H9 (cell line): ENCODE measurements around the gene SELENOV. TPM values are rescaled to one million over a fixed set of nuclear protein-coding genes. Genes with fewer than 3 reads are reported as not detected.

ENCODE experiments used
- DNase-seq: peaks from one replicate; pipeline ENCODE4 v3.0.0-alpha.2; 2017
- H2AFZ ChIP-seq: one replicate; pipeline ENCODE4 v1.6.1; 2013; ENCODE audit warnings: mild to moderate bottlenecking, low read length, control low read depth, moderate library complexity
- H2AK5ac ChIP-seq: 2 replicates; pipeline ENCODE4 v1.6.1; 2013; ENCODE audit warnings: low read length, control low read depth, mixed read lengths; ENCODE audit not compliant: insufficient read length
- H2BK120ac ChIP-seq: one replicate; pipeline ENCODE4 v1.6.1; 2013; ENCODE audit warnings: low read depth, mild to moderate bottlenecking, low read length, control low read depth, inconsistent platforms; ENCODE audit not compliant: poor library complexity, severe bottlenecking
- H2BK12ac ChIP-seq: 2 replicates; pipeline ENCODE4 v1.6.1; 2013; ENCODE audit warnings: low read length, control low read depth, mixed read lengths, low read depth; ENCODE audit not compliant: insufficient read length
- H2BK15ac ChIP-seq: 2 replicates; pipeline ENCODE4 v1.6.1; 2013; ENCODE audit warnings: low read depth, low read length, control low read depth
- H2BK20ac ChIP-seq: one replicate; pipeline ENCODE4 v1.6.1; 2013; ENCODE audit warnings: low read depth, mild to moderate bottlenecking, low read length, control low read depth, inconsistent platforms; ENCODE audit not compliant: poor library complexity, severe bottlenecking
- H2BK5ac ChIP-seq: 2 replicates; pipeline ENCODE4 v1.6.1; 2013; ENCODE audit warnings: low read length, control low read depth, mixed read lengths; ENCODE audit not compliant: insufficient read length
- H3K14ac ChIP-seq: 2 replicates; pipeline ENCODE4 v1.6.1; 2013; ENCODE audit warnings: low read length, control low read depth; ENCODE audit not compliant: insufficient read depth
- H3K18ac ChIP-seq: 2 replicates; pipeline ENCODE4 v1.6.1; 2013; ENCODE audit warnings: low read depth, mild to moderate bottlenecking, mixed read lengths, low read length, control low read depth; ENCODE audit not compliant: insufficient read length
- H3K23ac ChIP-seq: 2 replicates; pipeline ENCODE4 v1.6.1; 2013; ENCODE audit warnings: low read length, control low read depth, mixed read lengths, low read depth; ENCODE audit not compliant: insufficient read length
- H3K23me2 ChIP-seq: 2 replicates; pipeline ENCODE4 v1.6.1; 2013; ENCODE audit warnings: low read depth, mild to moderate bottlenecking, mixed read lengths, low read length, control low read depth; ENCODE audit not compliant: insufficient read length, poor library complexity, severe bottlenecking
- H3K27ac ChIP-seq: 2 replicates; pipeline ENCODE4 v1.5.1; 2013; ENCODE audit warnings: low read length, control low read depth, mixed read lengths, low read depth; ENCODE audit not compliant: insufficient read length
- H3K27me3 ChIP-seq: 2 replicates; pipeline ENCODE4 v1.6.1; 2013; ENCODE audit warnings: low read length, control low read depth, inconsistent platforms; ENCODE audit not compliant: insufficient read depth
- H3K4ac ChIP-seq: 2 replicates; pipeline ENCODE4 v1.6.1; 2013; ENCODE audit warnings: low read depth, mild to moderate bottlenecking, control low read depth, inconsistent platforms, low read length, moderate library complexity
- H3K4me1 ChIP-seq: 2 replicates; pipeline ENCODE4 v1.6.1; 2013; ENCODE audit warnings: low read length, control low read depth, inconsistent platforms; ENCODE audit not compliant: insufficient read depth
- H3K4me2 ChIP-seq: 2 replicates; pipeline ENCODE4 v1.6.1; 2013; ENCODE audit warnings: low read length, control low read depth, mixed read lengths; ENCODE audit not compliant: insufficient read length, insufficient read depth
- H3K56ac ChIP-seq: 2 replicates; pipeline ENCODE4 v1.6.1; 2013; ENCODE audit warnings: low read depth, mild to moderate bottlenecking, mixed read lengths, low read length, control low read depth; ENCODE audit not compliant: insufficient read length
- H3K79me1 ChIP-seq: 2 replicates; pipeline ENCODE4 v1.6.1; 2013; ENCODE audit warnings: low read depth, mild to moderate bottlenecking, moderate library complexity, low read length, control low read depth, inconsistent platforms; ENCODE audit not compliant: insufficient read depth, poor library complexity, severe bottlenecking
- H3K79me2 ChIP-seq: 2 replicates; pipeline ENCODE4 v1.6.1; 2013; ENCODE audit warnings: low read length, control low read depth, inconsistent platforms; ENCODE audit not compliant: insufficient read depth
- H3K9ac ChIP-seq: 2 replicates; pipeline ENCODE4 v1.6.1; 2013; ENCODE audit warnings: low read length, control low read depth, mixed read lengths; ENCODE audit not compliant: insufficient read length; ENCODE audit errors: extremely low read depth
- H3K9me3 ChIP-seq: one replicate; pipeline ENCODE4 v1.6.1; 2013; ENCODE audit warnings: low read depth, low read length, inconsistent platforms; ENCODE audit not compliant: control insufficient read depth
- H3T11ph ChIP-seq: one replicate; pipeline ENCODE4 v1.6.1; 2013; ENCODE audit warnings: mild to moderate bottlenecking, low read length, control low read depth, inconsistent platforms
- H4K20me1 ChIP-seq: one replicate; pipeline ENCODE4 v1.6.1; 2013; ENCODE audit not compliant: control insufficient read depth, insufficient read length, insufficient read depth
- H4K5ac ChIP-seq: 2 replicates; pipeline ENCODE4 v1.6.1; 2013; ENCODE audit warnings: low read depth, mild to moderate bottlenecking, mixed read lengths, low read length, control low read depth; ENCODE audit not compliant: insufficient read length
- H4K8ac ChIP-seq: replicated peaks from 2 replicates; pipeline ENCODE4 v1.6.1; 2013; ENCODE audit warnings: low read length, control low read depth, mixed read lengths, low read depth; ENCODE audit not compliant: insufficient read length
- H4K91ac ChIP-seq: 2 replicates; pipeline ENCODE4 v1.6.1; 2013; ENCODE audit warnings: low read depth, mild to moderate bottlenecking, moderate library complexity, mixed read lengths, low read length, control low read depth; ENCODE audit not compliant: insufficient read length
- H3K27ac Mint-ChIP-seq, 3 experiments: 2 replicates in 2 of 3; 3 replicates in 1 of 3; pipeline ENCODE4 v1.8.0; 2020 to 2021; ENCODE audit warnings: mixed read lengths in 3 of 3, mild to moderate bottlenecking in 1 of 3, moderate library complexity in 1 of 3
- H3K27me3 Mint-ChIP-seq: 2 replicates; pipeline ENCODE4 v1.8.0; 2021; ENCODE audit warnings: low read depth, mild to moderate bottlenecking, moderate library complexity, mixed read lengths
- H3K36me3 Mint-ChIP-seq, 3 experiments: 2 replicates in 2 of 3; 3 replicates in 1 of 3; pipeline ENCODE4 v1.8.0; 2020 to 2021; ENCODE audit warnings: low read depth in 3 of 3, mixed read lengths in 3 of 3; ENCODE audit not compliant: insufficient read depth in 1 of 3
- H3K4me1 Mint-ChIP-seq, 2 experiments: 2 replicates each; pipeline ENCODE4 v1.8.0; 2020; ENCODE audit warnings: mixed read lengths in 2 of 2
- H3K4me3 Mint-ChIP-seq, 2 experiments: 2 replicates in 1 of 2; 3 replicates in 1 of 2; pipeline ENCODE4 v1.8.0; 2020 to 2021; ENCODE audit warnings: mild to moderate bottlenecking in 2 of 2, mixed read lengths in 2 of 2, moderate library complexity in 1 of 2
- H3K9me3 Mint-ChIP-seq, 2 experiments: 2 replicates in 1 of 2; 3 replicates in 1 of 2; pipeline ENCODE4 v1.8.0; 2020; ENCODE audit warnings: mild to moderate bottlenecking in 2 of 2, mixed read lengths in 2 of 2, moderate library complexity in 1 of 2
- WGBS: extraction: QIAGEN DNeasy Blood & Tissue Kit; methylation state at CpG from one replicate; pipeline ENCODE4 v1.1.7; 2013; ENCODE audit warnings: missing lambda C conversion rate, low lambda C conversion rate, mixed read lengths; ENCODE audit not compliant: insufficient read length; ENCODE audit errors: extremely low coverage; 5-methylcytosine and 5-hydroxymethylcytosine counted together
- total RNA-seq: library from RNA; stranded (reverse); gene quantifications from 2 replicates; pipeline ENCODE4 v1.2.1, GENCODE V29; 2021
- TF ChIP-seq, protein P1 (sequence below): fragments of 200-600 bp; sonication (generic); conservative IDR thresholded peaks from 3 replicates; pipeline ENCODE4 v1.8.0; 2021; ENCODE audit warnings: antibody characterized with exemption, mild to moderate bottlenecking

The SELENOV gene
- total RNA-seq, 1 experiment from 2014 or later = 6.9 TPM

DNA sequence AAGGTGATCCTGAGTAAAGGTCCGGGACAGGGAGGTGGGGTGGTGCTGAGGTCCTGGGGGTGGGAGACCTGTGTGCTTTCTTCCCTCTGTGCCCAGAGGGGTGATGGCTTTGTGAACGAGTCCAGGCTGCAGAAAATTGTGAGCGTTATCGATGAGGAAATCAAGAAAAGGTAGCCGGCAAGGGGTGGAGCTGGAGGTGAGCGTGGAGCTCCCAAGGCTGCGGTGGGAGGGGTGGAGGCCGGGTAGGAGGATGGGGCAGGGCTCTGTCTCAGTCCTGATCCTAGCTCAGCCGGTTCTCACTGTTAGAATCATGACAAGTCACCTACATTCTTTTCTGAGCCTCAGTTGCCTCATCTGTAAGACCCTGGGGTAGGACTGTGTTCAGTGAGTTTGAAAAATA is 4.0 kb downstream of the SELENOV start:
- H3K14ac ChIP-seq = no peak overlapping the region
- no peak overlapping the region for H2BK5ac ChIP-seq
- H2BK20ac ChIP-seq = no peak overlapping the region
- H4K91ac ChIP-seq = no peak overlapping the region
- H3K9me3 ChIP-seq = no peaks in the 10 kb centered on the region
- no CpG with 5 or more reads among the region's 9 CpGs for WGBS
- H3K18ac ChIP-seq = no peak overlapping the region
- no peak overlapping the region for H3K56ac ChIP-seq
- no peaks in the 10 kb centered on the region for H4K20me1 ChIP-seq
- H3K4me1 Mint-ChIP-seq = peaks cover 26 to 27% of the 10 kb centered on the region in 2 experiments
- H2BK120ac ChIP-seq = no peak overlapping the region
- H2BK15ac ChIP-seq = no peak overlapping the region
- no peak overlapping the region for H3T11ph ChIP-seq
- H3K4me3 Mint-ChIP-seq = peak overlapping the region; percentile 55 to 66; a peak in 4 of 5 replicates
- H3K27me3 ChIP-seq = no peaks in the 10 kb centered on the region
- peak overlapping the region; percentile 90 to 91 (median 91) for H3K27ac Mint-ChIP-seq
- peaks cover 4% of the 10 kb centered on the region for H3K79me1 ChIP-seq
- no peaks in the 10 kb centered on the region; a peak in 1 of 5 replicates for H3K9me3 Mint-ChIP-seq
- no peak overlapping the region for H4K5ac ChIP-seq
- no peak overlapping the region for H3K9ac ChIP-seq
- H2BK12ac ChIP-seq = no peak overlapping the region
- peaks cover 3% of the 10 kb centered on the region; the same call in 1 of the 2 replicates for H3K4me1 ChIP-seq
- DNase-seq = peak; percentile 65
- H2AFZ ChIP-seq = no peak overlapping the region
- H3K36me3 Mint-ChIP-seq = peaks cover 12 to 20% (median 19%) of the 10 kb centered on the region in 3 experiments; a peak in 6 of 7 replicates
- no peak overlapping the region for H3K23ac ChIP-seq
- no peak overlapping the region for H4K8ac ChIP-seq
- no peak overlapping the region for H2AK5ac ChIP-seq
- H3K27me3 Mint-ChIP-seq = peaks cover 24% of the 10 kb centered on the region
- no peak overlapping the region for H3K4ac ChIP-seq
- H3K23me2 ChIP-seq = peaks cover 10% of the 10 kb centered on the region
- TF ChIP-seq, protein P1, sequence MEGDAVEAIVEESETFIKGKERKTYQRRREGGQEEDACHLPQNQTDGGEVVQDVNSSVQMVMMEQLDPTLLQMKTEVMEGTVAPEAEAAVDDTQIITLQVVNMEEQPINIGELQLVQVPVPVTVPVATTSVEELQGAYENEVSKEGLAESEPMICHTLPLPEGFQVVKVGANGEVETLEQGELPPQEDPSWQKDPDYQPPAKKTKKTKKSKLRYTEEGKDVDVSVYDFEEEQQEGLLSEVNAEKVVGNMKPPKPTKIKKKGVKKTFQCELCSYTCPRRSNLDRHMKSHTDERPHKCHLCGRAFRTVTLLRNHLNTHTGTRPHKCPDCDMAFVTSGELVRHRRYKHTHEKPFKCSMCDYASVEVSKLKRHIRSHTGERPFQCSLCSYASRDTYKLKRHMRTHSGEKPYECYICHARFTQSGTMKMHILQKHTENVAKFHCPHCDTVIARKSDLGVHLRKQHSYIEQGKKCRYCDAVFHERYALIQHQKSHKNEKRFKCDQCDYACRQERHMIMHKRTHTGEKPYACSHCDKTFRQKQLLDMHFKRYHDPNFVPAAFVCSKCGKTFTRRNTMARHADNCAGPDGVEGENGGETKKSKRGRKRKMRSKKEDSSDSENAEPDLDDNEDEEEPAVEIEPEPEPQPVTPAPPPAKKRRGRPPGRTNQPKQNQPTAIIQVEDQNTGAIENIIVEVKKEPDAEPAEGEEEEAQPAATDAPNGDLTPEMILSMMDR = no peak
- no peak overlapping the region for H3K27ac ChIP-seq
- H3K79me2 ChIP-seq = no peaks in the 10 kb centered on the region; the same call in 1 of the 2 replicates
- peak overlapping the region; percentile 6 for H3K4me2 ChIP-seq
